Body of pancreas (tissue), 4 donors: ENCODE data around the gene DDX5.

ENCODE experiments used
- CTCF ChIP-seq, 7 experiments: fragments of 450-650 bp in 4 of 7; fragments of 200-600 bp in 3 of 7; sonication (generic) in 3 of 7; IDR thresholded peaks; one replicate each; pipeline ENCODE4 v1.5.1; 2016 to 2019; ENCODE audit warnings: antibody characterized with exemption in 7 of 7
- POLR2A ChIP-seq, 3 donors: fragments of 450-650 bp; IDR thresholded peaks; one replicate each; pipeline ENCODE4 v1.6.1; 2016; ENCODE audit warnings: antibody characterized with exemption in 3 of 3, mild to moderate bottlenecking in 2 of 3

DNA sequence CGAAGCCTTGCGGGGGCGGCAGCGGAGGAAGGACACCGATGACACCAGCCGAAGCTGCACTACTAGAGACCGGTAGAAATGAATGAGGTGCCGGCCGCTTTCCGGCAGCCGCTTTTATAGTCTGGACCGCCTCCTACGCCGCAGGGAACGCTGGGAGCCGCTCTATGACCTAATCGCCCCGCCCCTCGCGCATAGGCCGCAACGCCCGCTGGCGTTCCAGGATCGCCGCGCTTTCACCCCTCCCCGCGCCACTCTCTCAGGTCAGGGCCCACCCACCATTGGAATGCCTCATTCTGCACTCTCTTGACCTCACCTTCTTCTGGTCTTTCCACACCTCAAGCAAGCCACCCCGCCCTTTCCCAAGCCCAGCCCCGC is at the start of gene DDX5:
- TF ChIP-seq CTCF (IDR thresholded peaks at IDR 0.05) (peak in 1 of 7 experiments; percentile 2), POLR2A (IDR thresholded peaks at IDR 0.05) (peak; percentile 99 to 100 (median 100))
